Retinal pigment epithelial cell (primary cell): Measurements from ENCODE around the gene MYO1H.

ENCODE experiments used
- DNase-seq: peaks from one replicate; pipeline ENCODE4 v3.0.0-alpha.2; 2010; ENCODE audit warnings: low read depth
- H3K4me3 ChIP-seq: 2 replicates; pipeline ENCODE4 v1.5.1; 2011; ENCODE audit warnings: mild to moderate bottlenecking, low read length, control low read depth, moderate library complexity
- TF ChIP-seq, protein P1 (sequence below): conservative IDR thresholded peaks from 2 replicates; pipeline ENCODE4 v1.5.1; 2011; ENCODE audit warnings: low read depth, low read length, control low read depth, inconsistent platforms

Gene MYO1H

GRCh38 chr12:109330282-109331230 lies 17.1 kb upstream of the MYO1H start:
- no peak for DNase-seq

DNA sequence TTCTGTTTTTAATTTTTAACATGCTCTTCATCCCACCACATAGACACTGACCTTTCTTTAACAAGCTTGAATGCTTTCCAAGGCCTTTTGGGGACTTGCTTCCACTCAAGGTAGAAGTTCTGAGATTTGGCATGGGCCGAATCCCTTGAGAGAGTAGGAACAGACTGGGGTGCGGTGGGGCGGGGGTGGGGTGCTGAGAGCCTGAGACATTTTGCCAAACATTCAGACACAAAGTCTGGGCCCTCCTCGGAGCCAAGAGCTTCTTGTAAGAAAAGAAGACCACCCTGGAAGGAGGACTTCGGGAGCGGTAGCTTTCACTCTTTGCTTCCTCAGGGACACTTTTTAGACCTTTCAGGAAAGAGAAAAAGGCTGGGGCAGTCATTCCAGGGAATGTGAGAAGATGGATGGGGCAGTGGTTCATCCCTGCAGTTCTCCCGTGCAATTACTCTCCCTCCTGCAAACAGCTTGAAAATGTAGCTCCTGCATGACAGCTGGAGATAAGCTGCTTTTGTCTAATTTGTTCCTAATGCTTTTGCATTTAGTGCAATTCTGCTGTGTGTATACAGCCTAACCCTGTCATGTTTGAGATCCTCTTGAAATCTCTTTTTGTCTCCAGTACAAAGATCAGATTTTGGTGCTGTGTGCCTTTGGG lies 16.3 kb upstream of the MYO1H start:
- no peak for DNase-seq
- TF ChIP-seq, protein P1, sequence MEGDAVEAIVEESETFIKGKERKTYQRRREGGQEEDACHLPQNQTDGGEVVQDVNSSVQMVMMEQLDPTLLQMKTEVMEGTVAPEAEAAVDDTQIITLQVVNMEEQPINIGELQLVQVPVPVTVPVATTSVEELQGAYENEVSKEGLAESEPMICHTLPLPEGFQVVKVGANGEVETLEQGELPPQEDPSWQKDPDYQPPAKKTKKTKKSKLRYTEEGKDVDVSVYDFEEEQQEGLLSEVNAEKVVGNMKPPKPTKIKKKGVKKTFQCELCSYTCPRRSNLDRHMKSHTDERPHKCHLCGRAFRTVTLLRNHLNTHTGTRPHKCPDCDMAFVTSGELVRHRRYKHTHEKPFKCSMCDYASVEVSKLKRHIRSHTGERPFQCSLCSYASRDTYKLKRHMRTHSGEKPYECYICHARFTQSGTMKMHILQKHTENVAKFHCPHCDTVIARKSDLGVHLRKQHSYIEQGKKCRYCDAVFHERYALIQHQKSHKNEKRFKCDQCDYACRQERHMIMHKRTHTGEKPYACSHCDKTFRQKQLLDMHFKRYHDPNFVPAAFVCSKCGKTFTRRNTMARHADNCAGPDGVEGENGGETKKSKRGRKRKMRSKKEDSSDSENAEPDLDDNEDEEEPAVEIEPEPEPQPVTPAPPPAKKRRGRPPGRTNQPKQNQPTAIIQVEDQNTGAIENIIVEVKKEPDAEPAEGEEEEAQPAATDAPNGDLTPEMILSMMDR: no peak
- H3K4me3 ChIP-seq: no peak overlapping the region

More at GRCh38 chr12:109330282-109331230, 17.1 kb upstream of the MYO1H start:
- H3K4me3 ChIP-seq: no peak overlapping the region
- TF ChIP-seq, protein P1: no peak

GRCh38 chr12:109334887-109335286 lies 12.8 kb upstream of the MYO1H start:
- DNase-seq: no peak
- TF ChIP-seq, protein P1: no peak

DNA sequence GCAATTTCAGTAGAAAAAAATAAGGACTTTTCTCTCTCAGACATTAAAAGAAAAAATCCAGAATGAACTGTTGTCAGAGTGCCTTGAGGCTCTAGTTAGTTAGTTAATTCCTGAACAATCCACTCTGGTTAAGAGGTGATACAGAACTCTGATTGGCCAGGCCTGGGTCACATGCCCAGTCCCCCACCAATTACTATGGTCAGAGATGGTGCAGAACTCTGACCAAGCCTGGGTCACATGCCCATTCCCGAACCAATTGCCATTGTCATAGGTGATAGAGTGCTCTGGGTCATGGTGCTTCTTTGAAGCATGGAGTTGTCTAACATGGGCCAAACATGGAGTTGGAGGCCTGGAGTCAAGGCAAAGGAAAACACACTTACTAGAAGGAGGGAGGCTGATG lies 11.1 kb upstream of the MYO1H start:
- H3K4me3 ChIP-seq: no peak overlapping the region
- TF ChIP-seq, protein P1: no peak

More at GRCh38 chr12:109334887-109335286, 12.8 kb upstream of the MYO1H start:
- H3K4me3 ChIP-seq: no peak overlapping the region

GRCh38 chr12:109343677-109344076 lies 4.0 kb upstream of the MYO1H start:
- DNase-seq: no peak
- TF ChIP-seq, protein P1: no peak
- no peak overlapping the region for H3K4me3 ChIP-seq

More for the DNA sequence above, 11.1 kb upstream of the MYO1H start:
- no peak for DNase-seq

GRCh38 chr12:109345428-109345827 lies 2.3 kb upstream of the MYO1H start:
- H3K4me3 ChIP-seq: no peak overlapping the region
- TF ChIP-seq, protein P1: no peak
- no peak for DNase-seq
